DOHH2 (cell line): ENCODE measurements around the gene ACP4.
"Not testable (repeated sequence)": the region's sequence is repeated elsewhere in the genome, so short reads cannot be mapped to it uniquely, and the experiment has no call there.

Experiments
- EZH2phosphoT487 ChIP-seq: fragments of 200-600 bp; sonication (generic); IDR thresholded peaks from 2 replicates; pipeline ENCODE4 v1.6.1; 2017; ENCODE audit warnings: borderline replicate concordance, mild to moderate bottlenecking, antibody characterized with exemption, low read length, moderate library complexity, mixed read lengths
- TF ChIP-seq, protein P1 (sequence below): fragments of 200-600 bp; sonication (generic); IDR thresholded peaks from one replicate; pipeline ENCODE4 v1.5.1; 2014; ENCODE audit warnings: antibody characterized with exemption, mild to moderate bottlenecking, low read depth, low read length; ENCODE audit not compliant: poor library complexity, severe bottlenecking

DNA sequence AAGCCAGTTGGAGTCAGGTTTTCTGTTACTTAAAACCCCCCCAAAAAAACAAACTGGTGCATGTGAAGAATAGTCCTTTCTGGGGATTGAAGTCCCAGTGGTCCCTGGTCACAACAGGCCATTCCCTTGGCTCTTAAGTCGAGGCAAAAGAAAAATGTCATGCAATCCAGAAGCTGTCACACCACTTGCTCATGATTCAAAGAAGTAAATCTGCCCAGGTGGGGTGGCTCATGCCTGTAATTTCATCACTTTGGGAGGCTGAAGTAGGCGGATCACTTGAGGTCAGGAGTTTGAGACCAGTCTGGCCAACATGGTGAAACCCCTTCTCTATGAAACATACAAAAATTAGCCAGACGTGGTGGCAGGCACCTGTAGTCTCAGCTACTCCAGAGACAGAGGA is 28.7 kb upstream of the ACP4 start:
- TF ChIP-seq, protein P1, sequence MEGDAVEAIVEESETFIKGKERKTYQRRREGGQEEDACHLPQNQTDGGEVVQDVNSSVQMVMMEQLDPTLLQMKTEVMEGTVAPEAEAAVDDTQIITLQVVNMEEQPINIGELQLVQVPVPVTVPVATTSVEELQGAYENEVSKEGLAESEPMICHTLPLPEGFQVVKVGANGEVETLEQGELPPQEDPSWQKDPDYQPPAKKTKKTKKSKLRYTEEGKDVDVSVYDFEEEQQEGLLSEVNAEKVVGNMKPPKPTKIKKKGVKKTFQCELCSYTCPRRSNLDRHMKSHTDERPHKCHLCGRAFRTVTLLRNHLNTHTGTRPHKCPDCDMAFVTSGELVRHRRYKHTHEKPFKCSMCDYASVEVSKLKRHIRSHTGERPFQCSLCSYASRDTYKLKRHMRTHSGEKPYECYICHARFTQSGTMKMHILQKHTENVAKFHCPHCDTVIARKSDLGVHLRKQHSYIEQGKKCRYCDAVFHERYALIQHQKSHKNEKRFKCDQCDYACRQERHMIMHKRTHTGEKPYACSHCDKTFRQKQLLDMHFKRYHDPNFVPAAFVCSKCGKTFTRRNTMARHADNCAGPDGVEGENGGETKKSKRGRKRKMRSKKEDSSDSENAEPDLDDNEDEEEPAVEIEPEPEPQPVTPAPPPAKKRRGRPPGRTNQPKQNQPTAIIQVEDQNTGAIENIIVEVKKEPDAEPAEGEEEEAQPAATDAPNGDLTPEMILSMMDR, result not testable (repeated sequence)
- not testable (repeated sequence) for TF ChIP-seq EZH2phosphoT487
